ENCODE data around the gene BAZ1A. TPM values are rescaled to one million over a fixed set of nuclear protein-coding genes. Genes with fewer than 3 reads are reported as not detected.

BAZ1A gene
- total and polyA plus RNA-seq, 7 donors = 7.5 to 28.3 (median 15.4) TPM

GRCh38 chr14:34750670-34751069, 124.5 kb downstream of the BAZ1A start:
- no peak overlapping the region for H3K27ac ChIP-seq
- H3K36me3 ChIP-seq (ENCODE audit: insufficient read depth in 1 of 2, low read depth in 1 of 2) = peaks cover 0 to 30% of the 10 kb centered on the region in 2 donors
- no peaks in the 10 kb centered on the region for H3K9me3 ChIP-seq
- no peaks in the 10 kb centered on the region for H3K4me1 ChIP-seq
- DNase-seq (no peak), ATAC-seq (no peak)
- H3K4me3 ChIP-seq = no peak overlapping the region
- no peaks in the 10 kb centered on the region for H3K27me3 ChIP-seq (ENCODE audit: insufficient read depth in 3 of 3, low read length in 2 of 3)
- TF ChIP-seq, protein P1, sequence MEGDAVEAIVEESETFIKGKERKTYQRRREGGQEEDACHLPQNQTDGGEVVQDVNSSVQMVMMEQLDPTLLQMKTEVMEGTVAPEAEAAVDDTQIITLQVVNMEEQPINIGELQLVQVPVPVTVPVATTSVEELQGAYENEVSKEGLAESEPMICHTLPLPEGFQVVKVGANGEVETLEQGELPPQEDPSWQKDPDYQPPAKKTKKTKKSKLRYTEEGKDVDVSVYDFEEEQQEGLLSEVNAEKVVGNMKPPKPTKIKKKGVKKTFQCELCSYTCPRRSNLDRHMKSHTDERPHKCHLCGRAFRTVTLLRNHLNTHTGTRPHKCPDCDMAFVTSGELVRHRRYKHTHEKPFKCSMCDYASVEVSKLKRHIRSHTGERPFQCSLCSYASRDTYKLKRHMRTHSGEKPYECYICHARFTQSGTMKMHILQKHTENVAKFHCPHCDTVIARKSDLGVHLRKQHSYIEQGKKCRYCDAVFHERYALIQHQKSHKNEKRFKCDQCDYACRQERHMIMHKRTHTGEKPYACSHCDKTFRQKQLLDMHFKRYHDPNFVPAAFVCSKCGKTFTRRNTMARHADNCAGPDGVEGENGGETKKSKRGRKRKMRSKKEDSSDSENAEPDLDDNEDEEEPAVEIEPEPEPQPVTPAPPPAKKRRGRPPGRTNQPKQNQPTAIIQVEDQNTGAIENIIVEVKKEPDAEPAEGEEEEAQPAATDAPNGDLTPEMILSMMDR (IDR thresholded peaks at IDR 0.05) = no peak
- intact Hi-C loops (cut with DNase I) = no loop called here

GRCh38 chr14:34750233-34750632, 124.9 kb downstream of the BAZ1A start:
- no peaks in the 10 kb centered on the region for H3K9me3 ChIP-seq
- no peak overlapping the region for H3K4me3 ChIP-seq
- no peak for ATAC-seq
- 97 to 98% (median 97%) methylated on average over 2 of the region's 2 CpGs for WGBS, 3 donors
- H3K4me1 ChIP-seq = no peaks in the 10 kb centered on the region
- no peak overlapping the region for H3K27ac ChIP-seq
- TF ChIP-seq, protein P1 (IDR thresholded peaks at IDR 0.05) = no peak
- intact Hi-C loops (cut with DNase I) = no loop called here
- H3K27me3 ChIP-seq (ENCODE audit: insufficient read depth in 3 of 3, low read length in 2 of 3) = no peaks in the 10 kb centered on the region
- DNase-seq = no peak
- H3K36me3 ChIP-seq (ENCODE audit: insufficient read depth in 1 of 2, low read depth in 1 of 2) = peaks cover 0 to 30% of the 10 kb centered on the region in 2 donors

GRCh38 chr14:34749408-34749807, 125.8 kb downstream of the BAZ1A start:
- intact Hi-C loops (cut with DNase I) = no loop called here
- peaks cover 0 to 22% of the 10 kb centered on the region in 2 donors for H3K36me3 ChIP-seq (ENCODE audit: insufficient read depth in 1 of 2, low read depth in 1 of 2)
- 85 to 89% (median 85%) methylated on average over 6 of the region's 6 CpGs for WGBS, 3 donors
- ATAC-seq = no peak
- DNase-seq = no peak
- H3K4me3 ChIP-seq = no peak overlapping the region
- H3K27ac ChIP-seq = no peak overlapping the region
- H3K4me1 ChIP-seq = no peaks in the 10 kb centered on the region
- TF ChIP-seq, protein P1 (IDR thresholded peaks at IDR 0.05) = no peak
- no peaks in the 10 kb centered on the region for H3K9me3 ChIP-seq
- no peaks in the 10 kb centered on the region for H3K27me3 ChIP-seq (ENCODE audit: insufficient read depth in 3 of 3, low read length in 2 of 3)

GRCh38 chr14:34742270-34743115, 132.7 kb downstream of the BAZ1A start:
- DNase-seq = no peak
- intact Hi-C loops (cut with DNase I) = no loop called here
- Histone ChIP-seq H3K4me3 (no peak overlapping the region), H3K36me3 (ENCODE audit: insufficient read depth in 1 of 2, low read depth in 1 of 2) (no peaks in the 10 kb centered on the region), H3K9me3 (no peaks in the 10 kb centered on the region), H3K4me1 (no peaks in the 10 kb centered on the region), H3K27me3 (ENCODE audit: insufficient read depth in 3 of 3, low read length in 2 of 3) (no peaks in the 10 kb centered on the region), H3K27ac (no peak overlapping the region)
- no peak for ATAC-seq
- TF ChIP-seq, protein P1 (IDR thresholded peaks at IDR 0.05) = no peak
- WGBS, 3 donors = 77 to 89% (median 82%) methylated on average over 8 of the region's 8 CpGs
